CD4-positive, CD25-positive, alpha-beta regulatory T cell (primary cell): ENCODE results near the gene ORC2. TPM values are rescaled to one million over a fixed set of nuclear protein-coding genes. Genes with fewer than 3 reads are reported as not detected.

Experiments
- ATAC-seq, 2 donors: fragments of 150-1000 bp; cut with Tn5 transposase; one replicate each; pipeline ENCODE4 v1.10.0; 2021; ENCODE audit warnings: low read depth in 2 of 2, moderate number of reproducible peaks in 2 of 2, moderate library complexity in 1 of 2
- DNase-seq, 3 donors: peaks; one replicate each; pipeline versions ENCODE4 v3.0.0 to v3.0.0-alpha.2; 2012 to 2022; ENCODE audit warnings: mixed read lengths in 1 of 3
- H3K27ac ChIP-seq: one replicate; pipeline ENCODE4 v1.7.0; 2013; ENCODE audit warnings: mild to moderate bottlenecking, low read length; ENCODE audit not compliant: insufficient read depth, poor library complexity, severe bottlenecking
- H3K27me3 ChIP-seq: one replicate; pipeline ENCODE4 v1.7.0; 2013; ENCODE audit warnings: low read length; ENCODE audit not compliant: control insufficient read depth, insufficient read depth
- H3K36me3 ChIP-seq: one replicate; pipeline ENCODE4 v1.7.0; 2013; ENCODE audit warnings: mild to moderate bottlenecking, low read length, moderate library complexity; ENCODE audit not compliant: control insufficient read depth, insufficient read depth
- H3K4me1 ChIP-seq: 2 replicates; pipeline ENCODE4 v1.7.0; 2013; ENCODE audit warnings: mild to moderate bottlenecking, low read length; ENCODE audit not compliant: insufficient read depth, control insufficient read depth, poor library complexity, severe bottlenecking
- H3K4me3 ChIP-seq: one replicate; pipeline ENCODE4 v1.7.0; 2013; ENCODE audit warnings: low read depth, mild to moderate bottlenecking, low read length, moderate library complexity
- H3K9me3 ChIP-seq, 2 experiments: 1 replicate in 1 of 2; 2 replicates in 1 of 2; pipeline ENCODE4 v1.7.0; 2013; ENCODE audit warnings: low read length in 2 of 2, mild to moderate bottlenecking in 1 of 2, moderate library complexity in 1 of 2; ENCODE audit not compliant: control insufficient read depth in 2 of 2
- H3K27ac Mint-ChIP-seq, 3 donors: one replicate each; pipeline ENCODE4 v1.8.0; 2020 to 2022; ENCODE audit warnings: mild to moderate bottlenecking in 3 of 3, mixed read lengths in 3 of 3, moderate library complexity in 2 of 3
- H3K27me3 Mint-ChIP-seq: one replicate; pipeline ENCODE4 v1.8.0; 2022; ENCODE audit warnings: mild to moderate bottlenecking, mixed read lengths
- H3K36me3 Mint-ChIP-seq: one replicate; pipeline ENCODE4 v1.8.0; 2020; ENCODE audit warnings: mixed read lengths
- H3K4me1 Mint-ChIP-seq, 4 donors: one replicate each; pipeline ENCODE4 v1.8.0; 2020 to 2022; ENCODE audit warnings: mixed read lengths in 4 of 4, mild to moderate bottlenecking in 1 of 4
- H3K4me3 Mint-ChIP-seq, 4 donors: one replicate each; pipeline ENCODE4 v1.8.0; 2020 to 2022; ENCODE audit warnings: mild to moderate bottlenecking in 4 of 4, mixed read lengths in 4 of 4, moderate library complexity in 3 of 4
- H3K9me3 Mint-ChIP-seq, 7 donors: one replicate each; pipeline ENCODE4 v1.8.0; 2020 to 2022; ENCODE audit warnings: mixed read lengths in 7 of 7, mild to moderate bottlenecking in 3 of 7, moderate library complexity in 2 of 7
- polyA plus RNA-seq, 4 donors: library from polyadenylated mRNA; unstranded; fragments of 300-500 nt; fragmentation: Illumina TruSeq; gene quantifications; one replicate each; pipeline ENCODE4 v1.2.3, GENCODE V29; 2021
- total RNA-seq: library from RNA; stranded (reverse); gene quantifications from one replicate; pipeline ENCODE4 v1.2.3, GENCODE V29; 2022

ORC2 gene
- total and polyA plus RNA-seq, 5 donors from 2014 or later, result 8.4 to 32.7 (median 14.0) TPM

- no peaks in the 10 kb centered on the region for H3K27me3 ChIP-seq
- ATAC-seq (no peak), DNase-seq (no peak)
- Mint-ChIP-seq H3K4me1 (peaks cover 5 to 25% (median 12%) of the 10 kb centered on the region in 4 donors), H3K36me3 (peaks cover 28% of the 10 kb centered on the region), H3K9me3 (no peaks in the 10 kb centered on the region), H3K27me3 (no peaks in the 10 kb centered on the region), H3K4me3 (no peak overlapping the region), H3K27ac (peak overlapping the region in 1 of 3 donors; percentile 16)
- H3K4me1 ChIP-seq, result no peaks in the 10 kb centered on the region
- no peaks in the 10 kb centered on the region for H3K9me3 ChIP-seq
- no peak overlapping the region for H3K4me3 ChIP-seq
- H3K36me3 ChIP-seq, result peaks cover 72% of the 10 kb centered on the region
- H3K27ac ChIP-seq, result no peak overlapping the region
These were observed 23.6 kb downstream of the ORC2 start for GRCh38 chr2:200939832-200940231.

- ATAC-seq, result no peak
- Histone ChIP-seq H3K36me3 (peaks cover 69% of the 10 kb centered on the region), H3K4me1 (no peaks in the 10 kb centered on the region), H3K4me3 (no peak overlapping the region), H3K27me3 (no peaks in the 10 kb centered on the region), H3K9me3 (no peaks in the 10 kb centered on the region), H3K27ac (no peak overlapping the region)
- Mint-ChIP-seq H3K36me3 (peaks cover 19% of the 10 kb centered on the region), H3K27me3 (no peaks in the 10 kb centered on the region), H3K27ac (peak overlapping the region in 1 of 3 donors; percentile 56), H3K4me1 (peaks cover 0 to 5% (median 3%) of the 10 kb centered on the region in 4 donors), H3K9me3 (no peaks in the 10 kb centered on the region), H3K4me3 (no peak overlapping the region)
- no peak for DNase-seq
These were observed 32.4 kb downstream of the ORC2 start for GRCh38 chr2:200930947-200931626.

GRCh38 chr2:200929334-200930249 is 33.9 kb downstream of the ORC2 start:
- H3K9me3 Mint-ChIP-seq, result no peaks in the 10 kb centered on the region
- DNase-seq (no peak), ATAC-seq (no peak)
- peaks cover 0 to 5% (median 3%) of the 10 kb centered on the region in 4 donors for H3K4me1 Mint-ChIP-seq
- no peak overlapping the region for H3K4me3 ChIP-seq
- peaks cover 62% of the 10 kb centered on the region for H3K36me3 ChIP-seq
- peak overlapping the region; percentile 2 to 28 (median 18) for H3K27ac Mint-ChIP-seq
- no peaks in the 10 kb centered on the region for H3K9me3 ChIP-seq
- H3K4me1 ChIP-seq, result no peaks in the 10 kb centered on the region
- H3K27me3 ChIP-seq, result no peaks in the 10 kb centered on the region
- no peak overlapping the region for H3K27ac ChIP-seq
- H3K27me3 Mint-ChIP-seq, result no peaks in the 10 kb centered on the region
- no peak overlapping the region for H3K4me3 Mint-ChIP-seq
- peaks cover 17% of the 10 kb centered on the region for H3K36me3 Mint-ChIP-seq

DNA sequence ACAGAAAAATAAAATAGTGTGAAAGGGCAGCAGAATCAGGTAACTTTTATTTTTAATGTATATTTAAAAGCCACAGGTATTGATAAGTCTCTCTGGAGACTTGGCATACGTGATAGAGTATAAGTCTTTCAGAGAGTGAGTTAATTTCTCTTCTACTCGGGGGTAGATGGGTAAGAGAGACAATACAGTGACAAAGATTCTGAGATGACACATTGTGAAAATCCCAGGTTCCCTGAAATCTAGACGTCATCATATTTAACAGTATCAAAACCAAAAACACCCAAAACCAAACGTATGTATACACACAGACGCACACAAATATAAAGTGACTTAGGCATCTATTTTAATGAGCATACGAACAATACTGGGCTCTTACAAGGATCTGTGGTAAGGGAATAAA is 41.0 kb downstream of the ORC2 start:
- Mint-ChIP-seq H3K27me3 (no peaks in the 10 kb centered on the region), H3K4me1 (peaks cover 0 to 7% (median 3%) of the 10 kb centered on the region in 4 donors), H3K36me3 (peaks cover 26% of the 10 kb centered on the region), H3K27ac (peak overlapping the region; percentile 29 to 55 (median 32)), H3K4me3 (no peak overlapping the region), H3K9me3 (no peaks in the 10 kb centered on the region)
- DNase-seq, result peak in 1 of 3 donors; percentile 52
- H3K9me3 ChIP-seq, result no peaks in the 10 kb centered on the region
- no peaks in the 10 kb centered on the region for H3K4me1 ChIP-seq
- H3K27ac ChIP-seq, result no peak overlapping the region
- ATAC-seq, result no peak
- no peaks in the 10 kb centered on the region for H3K27me3 ChIP-seq
- peaks cover 69% of the 10 kb centered on the region for H3K36me3 ChIP-seq
- no peak overlapping the region for H3K4me3 ChIP-seq

DNA sequence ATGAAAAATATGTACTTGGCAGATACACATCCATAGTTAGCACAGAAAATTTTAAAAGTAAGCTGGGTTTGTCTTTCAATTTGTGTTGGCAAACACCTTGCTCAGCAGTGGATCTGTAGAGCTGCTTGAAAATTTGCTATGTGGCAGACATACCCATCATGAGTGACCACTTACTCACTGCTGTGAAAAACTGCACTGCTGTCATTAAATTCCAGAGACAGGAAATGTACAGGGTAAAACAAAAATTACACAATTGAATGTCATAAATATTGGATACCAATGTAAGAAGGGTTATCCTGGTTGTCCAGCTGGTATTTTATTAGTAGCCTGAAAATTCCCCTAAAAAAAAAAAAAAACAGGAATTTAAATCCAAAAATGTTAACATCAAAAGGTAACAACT is 49.8 kb downstream of the ORC2 start:
- H3K27me3 ChIP-seq, result no peaks in the 10 kb centered on the region
- ATAC-seq (no peak), DNase-seq (no peak)
- H3K36me3 Mint-ChIP-seq, result peaks cover 35% of the 10 kb centered on the region
- H3K4me1 ChIP-seq, result no peaks in the 10 kb centered on the region
- H3K27ac Mint-ChIP-seq, result peak overlapping the region in 2 of 3 donors; percentile 25 to 26
- no peak overlapping the region for H3K27ac ChIP-seq
- H3K9me3 ChIP-seq, result no peaks in the 10 kb centered on the region
- no peaks in the 10 kb centered on the region for H3K9me3 Mint-ChIP-seq
- peaks cover 75% of the 10 kb centered on the region for H3K36me3 ChIP-seq
- no peak overlapping the region for H3K4me3 Mint-ChIP-seq
- no peaks in the 10 kb centered on the region for H3K27me3 Mint-ChIP-seq
- no peak overlapping the region for H3K4me3 ChIP-seq
- no peaks in the 10 kb centered on the region for H3K4me1 Mint-ChIP-seq

GRCh38 chr2:200909958-200910357 is 53.5 kb downstream of the ORC2 start:
- Mint-ChIP-seq H3K4me1 (peaks cover 0 to 4% (median 0%) of the 10 kb centered on the region in 4 donors), H3K4me3 (no peak overlapping the region), H3K9me3 (no peaks in the 10 kb centered on the region), H3K27me3 (no peaks in the 10 kb centered on the region), H3K36me3 (peaks cover 27% of the 10 kb centered on the region), H3K27ac (no peak overlapping the region)
- no peak for DNase-seq
- H3K27me3 ChIP-seq, result no peaks in the 10 kb centered on the region
- no peak overlapping the region for H3K27ac ChIP-seq
- no peak overlapping the region for H3K4me3 ChIP-seq
- H3K4me1 ChIP-seq, result no peaks in the 10 kb centered on the region
- ATAC-seq, result no peak
- H3K36me3 ChIP-seq, result peaks cover 57% of the 10 kb centered on the region
- no peaks in the 10 kb centered on the region for H3K9me3 ChIP-seq

GRCh38 chr2:200905618-200906296 is 57.7 kb downstream of the ORC2 start:
- H3K9me3 ChIP-seq, result no peaks in the 10 kb centered on the region
- Mint-ChIP-seq H3K4me3 (no peak overlapping the region), H3K9me3 (no peaks in the 10 kb centered on the region), H3K27ac (peak overlapping the region; percentile 15 to 42 (median 26)), H3K4me1 (peaks cover 5 to 11% (median 10%) of the 10 kb centered on the region in 4 donors), H3K27me3 (no peaks in the 10 kb centered on the region), H3K36me3 (peaks cover 12% of the 10 kb centered on the region)
- peaks cover 40% of the 10 kb centered on the region for H3K36me3 ChIP-seq
- H3K4me3 ChIP-seq, result no peak overlapping the region
- ATAC-seq, result no peak
- no peaks in the 10 kb centered on the region for H3K27me3 ChIP-seq
- H3K27ac ChIP-seq, result no peak overlapping the region
- H3K4me1 ChIP-seq, result peaks cover 4% of the 10 kb centered on the region
- peak; percentile 23 to 71 (median 31) for DNase-seq
